ENCODE measurements around the gene TRANK1. TPM values are rescaled to one million over a fixed set of nuclear protein-coding genes. Genes with fewer than 3 reads are reported as not detected.

Gene TRANK1
- total and polyA plus RNA-seq, 7 experiments from 2014 or later = 29.6 to 113 (median 75.3) TPM

DNA sequence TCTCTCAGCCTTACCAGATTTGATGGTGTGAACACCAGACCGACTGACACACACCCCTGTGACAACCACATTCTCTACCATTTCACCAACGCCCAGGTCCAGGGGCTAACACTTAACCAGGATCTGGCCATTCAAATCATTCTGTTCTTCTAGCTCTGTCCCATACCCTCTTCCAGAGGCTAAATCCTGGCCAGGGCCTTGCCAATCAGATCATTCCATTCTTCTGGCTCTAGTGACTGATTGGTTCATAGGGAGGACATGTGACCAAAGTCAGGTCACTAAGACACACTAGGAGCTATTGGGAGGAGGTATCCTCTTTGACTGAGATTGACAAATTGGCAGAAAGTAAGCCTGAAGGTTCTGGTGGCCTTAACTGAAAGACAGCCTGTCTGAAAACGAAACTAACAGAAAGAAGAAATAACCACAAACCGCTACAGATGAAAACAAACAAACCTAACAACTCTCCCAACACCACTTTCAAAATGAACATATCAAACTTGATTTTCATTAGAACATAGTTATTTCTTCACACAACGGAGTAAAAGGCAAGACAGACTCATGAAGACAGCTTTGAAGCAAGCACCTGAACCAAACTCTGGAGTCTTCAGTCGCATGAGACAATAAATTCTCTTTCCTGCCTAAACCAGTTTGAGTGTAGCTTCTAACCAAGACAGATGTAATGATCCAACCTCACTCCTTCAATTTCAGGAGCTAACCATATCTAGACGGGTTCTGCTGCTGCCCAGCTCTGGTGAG is 68.5 kb downstream of the TRANK1 start:
- POLR2A ChIA-PET = interaction anchor here (0.9 to 2.8 kb wide), 12 partner anchors 8 to 117 kb away, joined by 3 to 12 read pairs (median 4); partner anchors contain the start of genes EPM2AIP1, MLH1 and TRANK1
- peak overlapping the region; percentile 67 to 88 (median 80) for H3K4me3 Mint-ChIP-seq

DNA sequence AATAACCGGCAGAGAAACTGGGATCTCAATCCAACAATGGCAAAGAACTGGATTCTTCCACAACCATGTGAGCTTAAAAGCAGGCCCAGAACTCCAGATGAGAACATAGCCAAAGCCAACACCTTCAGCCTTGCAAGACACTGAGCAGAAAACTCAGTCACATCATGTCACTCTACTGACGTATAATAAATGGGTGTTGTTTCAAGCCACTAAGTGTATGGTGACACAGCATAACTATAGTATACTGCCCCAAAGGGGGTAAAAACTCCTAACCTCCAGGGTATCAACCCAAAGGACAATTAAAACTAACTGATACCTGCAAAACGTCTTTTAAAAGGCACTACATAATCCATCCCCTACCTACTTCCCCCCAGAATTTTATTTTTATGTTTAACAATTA is 69.5 kb downstream of the TRANK1 start:
- H3K9me3 ChIP-seq (ENCODE audit: control insufficient read depth in 2 of 3, low read length in 3 of 3) = no peaks in the 10 kb centered on the region
- Mint-ChIP-seq H3K4me3 (peak overlapping the region in 4 of 10 donors; percentile 10 to 39 (median 28)), H3K27me3 (peaks cover 0 to 7% (median 0%) of the 10 kb centered on the region in 5 donors), H3K9me3 (no peaks in the 10 kb centered on the region), H3K4me1 (peaks cover 32 to 64% (median 51%) of the 10 kb centered on the region in 7 donors), H3K27ac (peak overlapping the region in 8 of 9 donors; percentile 75 to 95 (median 92)), H3K36me3 (peaks cover 2 to 39% (median 11%) of the 10 kb centered on the region in 5 donors)
- no peak overlapping the region for H3K4me3 ChIP-seq (ENCODE audit: low read length)
- H3K27ac ChIP-seq (ENCODE audit: low read depth, low read length) = peak overlapping the region; percentile 16
- ATAC-seq = no peak
- ChIA-PET POLR2A (interaction anchor here (1.2 to 2.8 kb wide), 5 partner anchors 10 to 118 kb away, joined by 3 to 12 read pairs (median 4); partner anchors contain the start of genes EPM2AIP1, MLH1 and TRANK1), CTCF (interaction anchor here (0.8 to 2.5 kb wide), 5 partner anchors 12 to 84 kb away, joined by 3 to 13 read pairs (median 4); no protein-coding TSS in a partner anchor)
- DNase-seq = no peak
- H3K4me1 ChIP-seq (ENCODE audit: control insufficient read depth in 2 of 2, insufficient read depth in 2 of 2, low read length in 2 of 2) = peaks cover 21 to 45% of the 10 kb centered on the region in 2 donors
- peaks cover 0 to 6% (median 4%) of the 10 kb centered on the region in 3 experiments for H3K36me3 ChIP-seq (ENCODE audit: control insufficient read depth in 2 of 3, insufficient read depth in 3 of 3, low read length in 3 of 3)
- intact Hi-C loops (cut with micrococcal nuclease) = loop anchor here in 1 of 2 donors (5.0 kb wide), 1 partner anchor 33 kb away; no protein-coding TSS in a partner anchor
- no peaks in the 10 kb centered on the region for H3K27me3 ChIP-seq (ENCODE audit: control insufficient read depth in 2 of 2, insufficient read depth in 2 of 2, low read length in 2 of 2)

More for the DNA sequence above, 68.5 kb downstream of the TRANK1 start:
- no peaks in the 10 kb centered on the region for H3K9me3 ChIP-seq (ENCODE audit: control insufficient read depth in 2 of 3, low read length in 3 of 3)
- DNase-seq (peak in 8 of 9 donors; percentile 26 to 73 (median 62)), ATAC-seq (peak; percentile 93)
- H3K4me3 ChIP-seq (ENCODE audit: low read length) = peak overlapping the region; percentile 39
- no peaks in the 10 kb centered on the region for H3K9me3 Mint-ChIP-seq
- intact Hi-C loops (cut with micrococcal nuclease) = loop anchor here (1.0 to 5.0 kb wide), 8 partner anchors 16 to 117 kb away; partner anchors contain the start of genes EPM2AIP1 (in 1 of the 2), MLH1 (in 1 of the 2) and TRANK1 (in 1 of the 2)
- H3K27ac Mint-ChIP-seq = peak overlapping the region; percentile 91 to 96 (median 95)
- H3K4me1 ChIP-seq (ENCODE audit: control insufficient read depth in 2 of 2, insufficient read depth in 2 of 2, low read length in 2 of 2) = peaks cover 21 to 45% of the 10 kb centered on the region in 2 donors
- H3K36me3 Mint-ChIP-seq = peaks cover 0 to 41% (median 9%) of the 10 kb centered on the region in 5 donors
- CTCF ChIA-PET = interaction anchor here (0.7 to 2.5 kb wide), 8 partner anchors 9 to 150 kb away, joined by 3 to 13 read pairs (median 4); no protein-coding TSS in a partner anchor
- H3K27me3 ChIP-seq (ENCODE audit: control insufficient read depth in 2 of 2, insufficient read depth in 2 of 2, low read length in 2 of 2) = no peaks in the 10 kb centered on the region
- peaks cover 0 to 7% (median 0%) of the 10 kb centered on the region in 5 donors for H3K27me3 Mint-ChIP-seq
- peaks cover 34 to 68% (median 55%) of the 10 kb centered on the region in 7 donors for H3K4me1 Mint-ChIP-seq
- H3K27ac ChIP-seq (ENCODE audit: low read depth, low read length) = peak overlapping the region; percentile 73
- H3K36me3 ChIP-seq (ENCODE audit: control insufficient read depth in 2 of 3, insufficient read depth in 3 of 3, low read length in 3 of 3) = peaks cover 0 to 6% (median 4%) of the 10 kb centered on the region in 3 experiments

DNA sequence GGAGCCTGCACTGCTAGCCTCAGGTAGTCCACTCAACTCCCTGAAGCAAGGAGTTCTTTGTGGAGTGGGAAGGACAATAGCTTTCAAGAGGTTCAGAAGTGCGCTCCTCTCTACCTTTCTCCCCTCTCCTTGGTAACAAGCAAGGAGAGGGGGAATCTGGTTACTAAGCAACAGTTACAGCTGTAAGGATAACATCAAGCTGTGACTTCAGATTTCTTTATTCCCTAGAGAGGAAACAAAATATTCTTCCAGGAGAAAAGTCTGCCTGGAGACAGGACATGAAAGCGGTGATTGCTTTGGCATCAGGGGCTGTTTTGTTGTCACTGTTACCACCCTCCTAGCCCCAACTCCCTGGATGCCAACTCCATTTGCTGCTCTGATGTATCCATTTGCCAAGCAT is 70.4 kb downstream of the TRANK1 start:
- peaks cover 4 to 38% (median 13%) of the 10 kb centered on the region in 5 donors for H3K36me3 Mint-ChIP-seq
- peak overlapping the region in 7 of 9 donors; percentile 71 to 95 (median 91) for H3K27ac Mint-ChIP-seq
- no peak overlapping the region for H3K27ac ChIP-seq (ENCODE audit: low read depth, low read length)
- intact Hi-C loops (cut with micrococcal nuclease) = no loop called here
- H3K4me3 ChIP-seq (ENCODE audit: low read length) = no peak overlapping the region
- DNase-seq (no peak), ATAC-seq (no peak)
- no peaks in the 10 kb centered on the region for H3K9me3 Mint-ChIP-seq
- H3K36me3 ChIP-seq (ENCODE audit: control insufficient read depth in 2 of 3, insufficient read depth in 3 of 3, low read length in 3 of 3) = peaks cover 0 to 6% (median 4%) of the 10 kb centered on the region in 3 experiments
- CTCF ChIA-PET = interaction anchor here (2.5 kb wide), 1 partner anchor 85 kb away, joined by 13 read pairs; no protein-coding TSS in a partner anchor
- peaks cover 21 to 45% of the 10 kb centered on the region in 2 donors for H3K4me1 ChIP-seq (ENCODE audit: control insufficient read depth in 2 of 2, insufficient read depth in 2 of 2, low read length in 2 of 2)
- POLR2A ChIA-PET = interaction anchor here (0.8 to 1.2 kb wide), 3 partner anchors 32 to 118 kb away, joined by 3 to 5 read pairs (median 4); partner anchors contain the start of gene EPM2AIP1
- H3K27me3 ChIP-seq (ENCODE audit: control insufficient read depth in 2 of 2, insufficient read depth in 2 of 2, low read length in 2 of 2) = no peaks in the 10 kb centered on the region
- no peaks in the 10 kb centered on the region for H3K9me3 ChIP-seq (ENCODE audit: control insufficient read depth in 2 of 3, low read length in 3 of 3)
- H3K27me3 Mint-ChIP-seq = peaks cover 0 to 7% (median 0%) of the 10 kb centered on the region in 5 donors
- no peak overlapping the region for H3K4me3 Mint-ChIP-seq
- peaks cover 30 to 60% (median 46%) of the 10 kb centered on the region in 7 donors for H3K4me1 Mint-ChIP-seq

DNA sequence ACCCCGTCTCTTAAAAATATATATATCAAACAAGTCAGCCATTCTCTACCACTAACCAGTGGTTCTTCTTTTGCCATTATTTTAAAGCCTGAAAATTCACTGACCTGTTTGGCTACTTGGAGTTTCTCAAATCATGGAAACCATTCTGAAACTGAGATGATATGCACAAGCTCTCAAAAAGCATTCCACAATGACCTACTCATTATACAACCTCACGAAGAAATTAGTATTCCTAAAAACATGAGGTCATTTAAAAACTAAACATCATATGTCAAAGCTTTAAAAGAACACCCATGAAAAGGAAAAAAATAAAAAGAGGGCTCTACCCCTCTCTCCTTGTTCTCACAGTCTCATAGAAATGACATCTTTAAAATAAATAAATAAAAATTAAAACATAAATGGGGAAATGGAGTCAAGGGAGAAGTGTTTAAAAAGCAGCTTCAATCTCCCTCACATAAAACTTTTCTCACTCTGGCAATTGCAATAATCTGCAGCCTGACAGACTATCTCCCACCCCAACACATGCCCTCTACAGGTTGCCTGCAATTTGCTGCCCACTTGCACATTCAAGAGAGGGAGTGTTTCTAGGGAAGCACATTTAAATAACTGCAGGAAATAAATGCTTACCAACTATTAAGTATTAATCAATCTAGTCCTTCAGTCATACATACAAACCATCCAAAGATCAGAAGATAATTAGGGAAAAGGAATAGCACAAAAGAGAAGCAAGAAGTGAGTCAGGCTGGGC is 73.3 kb downstream of the TRANK1 start:
- Mint-ChIP-seq H3K36me3 (peaks cover 10 to 36% (median 22%) of the 10 kb centered on the region in 5 donors), H3K4me3 (no peak overlapping the region), H3K4me1 (peaks cover 17 to 45% (median 33%) of the 10 kb centered on the region in 7 donors), H3K9me3 (no peaks in the 10 kb centered on the region), H3K27me3 (peaks cover 0 to 7% (median 0%) of the 10 kb centered on the region in 5 donors), H3K27ac (peak overlapping the region in 6 of 9 donors; percentile 16 to 74 (median 37))
- Histone ChIP-seq H3K9me3 (ENCODE audit: control insufficient read depth in 2 of 3, low read length in 3 of 3) (no peaks in the 10 kb centered on the region), H3K4me1 (ENCODE audit: control insufficient read depth in 2 of 2, insufficient read depth in 2 of 2, low read length in 2 of 2) (peaks cover 9 to 22% of the 10 kb centered on the region in 2 donors), H3K36me3 (ENCODE audit: control insufficient read depth in 2 of 3, insufficient read depth in 3 of 3, low read length in 3 of 3) (peaks cover 0 to 9% (median 6%) of the 10 kb centered on the region in 3 experiments), H3K4me3 (ENCODE audit: low read length) (no peak overlapping the region), H3K27ac (ENCODE audit: low read depth, low read length) (no peak overlapping the region), H3K27me3 (ENCODE audit: control insufficient read depth in 2 of 2, insufficient read depth in 2 of 2, low read length in 2 of 2) (no peaks in the 10 kb centered on the region)
- intact Hi-C loops (cut with micrococcal nuclease) = no loop called here
- ChIA-PET POLR2A (interaction anchor here (0.9 to 1.2 kb wide), 2 partner anchors 23 to 37 kb away, joined by 3 to 7 read pairs; no protein-coding TSS in a partner anchor), CTCF (interaction anchor here (1.6 kb wide), 1 partner anchor 41 kb away, joined by 3 read pairs; no protein-coding TSS in a partner anchor)
- ATAC-seq = no peak
- no peak for DNase-seq

DNA sequence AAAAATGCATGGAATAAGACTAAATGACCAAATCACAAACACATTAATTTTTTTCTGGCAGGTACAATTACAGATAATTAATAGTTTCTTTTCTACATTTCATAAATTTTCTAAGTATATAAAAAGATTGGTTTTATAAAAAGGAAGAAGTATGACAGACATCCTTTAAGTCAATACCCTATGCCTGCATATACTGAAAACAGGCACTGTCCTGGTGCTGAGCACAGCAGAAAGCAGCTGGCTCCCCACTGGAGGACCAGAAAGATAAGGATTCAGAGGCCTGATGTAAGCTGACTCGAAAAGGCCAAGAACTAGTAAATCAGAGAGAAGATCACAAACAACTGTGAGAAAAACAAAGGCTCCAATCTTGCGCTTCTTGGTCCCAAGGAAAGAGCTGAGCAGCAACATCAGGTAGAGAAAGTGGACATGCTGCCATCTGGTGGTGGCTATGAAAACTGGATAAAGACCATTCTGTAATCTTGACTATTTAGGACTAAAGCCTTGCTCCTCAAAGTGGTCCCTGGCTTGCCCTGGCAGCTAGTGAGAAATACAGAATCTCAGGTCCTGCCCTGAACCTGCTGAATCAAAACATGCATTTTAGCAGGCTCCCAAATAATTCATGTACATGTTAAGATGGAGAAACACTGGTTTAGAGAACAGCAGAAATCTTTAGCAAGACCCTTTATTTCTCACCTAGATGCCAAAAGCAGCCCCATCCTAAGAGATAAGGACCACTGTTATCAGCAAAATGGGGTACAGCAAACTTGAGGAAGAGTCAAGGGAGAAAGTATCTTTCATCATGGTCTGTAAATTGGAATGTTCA is 76.0 kb downstream of the TRANK1 start:
- Histone ChIP-seq H3K9me3 (ENCODE audit: control insufficient read depth in 2 of 3, low read length in 3 of 3) (no peaks in the 10 kb centered on the region), H3K4me3 (ENCODE audit: low read length) (no peak overlapping the region), H3K4me1 (ENCODE audit: control insufficient read depth in 2 of 2, insufficient read depth in 2 of 2, low read length in 2 of 2) (peaks cover 5 to 10% of the 10 kb centered on the region in 2 donors), H3K27me3 (ENCODE audit: control insufficient read depth in 2 of 2, insufficient read depth in 2 of 2, low read length in 2 of 2) (no peaks in the 10 kb centered on the region), H3K36me3 (ENCODE audit: control insufficient read depth in 2 of 3, insufficient read depth in 3 of 3, low read length in 3 of 3) (peaks cover 0 to 9% (median 6%) of the 10 kb centered on the region in 3 experiments), H3K27ac (ENCODE audit: low read depth, low read length) (no peak overlapping the region)
- Mint-ChIP-seq H3K27ac (peak overlapping the region in 5 of 9 donors; percentile 26 to 81 (median 63)), H3K27me3 (peaks cover 0 to 4% (median 0%) of the 10 kb centered on the region in 5 donors), H3K9me3 (no peaks in the 10 kb centered on the region), H3K36me3 (peaks cover 10 to 35% (median 26%) of the 10 kb centered on the region in 5 donors), H3K4me1 (peaks cover 12 to 43% (median 36%) of the 10 kb centered on the region in 7 donors), H3K4me3 (peak overlapping the region in 1 of 10 donors; percentile 53)
- intact Hi-C loops (cut with micrococcal nuclease) = loop anchor here (1.0 to 5.0 kb wide), 7 partner anchors 32 to 902 kb away; no protein-coding TSS in a partner anchor
- ChIA-PET CTCF (interaction anchor here (0.7 to 2.5 kb wide), 16 partner anchors 11 to 98 kb away, joined by 3 to 19 read pairs (median 3); no protein-coding TSS in a partner anchor), POLR2A (interaction anchor here (1.1 to 2.3 kb wide), 3 partner anchors 8 to 124 kb away, joined by 3 to 7 read pairs (median 4); partner anchors contain the start of genes EPM2AIP1 and MLH1)
- ATAC-seq = peak; percentile 88
- peak in 8 of 9 donors; percentile 27 to 55 (median 46) for DNase-seq

All from naive thymus-derived CD4-positive, alpha-beta T cell (primary cell).